GM23338 (cell line): ENCODE data around the gene CHD5.

Experiments
- CTCF ChIP-seq, 2 experiments: fragments of 200-600 bp in 1 of 2; sonication (generic) in 1 of 2; conservative IDR thresholded peaks; 2 replicates each; pipeline versions ENCODE4 v1.5.1 to v1.6.1; 2016 to 2017; ENCODE audit warnings: antibody characterized with exemption in 2 of 2, low read depth in 2 of 2, mild to moderate bottlenecking in 2 of 2, moderate library complexity in 1 of 2
- ETS1 ChIP-seq: IDR thresholded peaks from 2 replicates; pipeline ENCODE4 v1.6.1; 2016; ENCODE audit warnings: antibody characterized with exemption
- EZH2 ChIP-seq: fragments of 200-600 bp; sonication (generic); IDR thresholded peaks from one replicate; pipeline ENCODE4 v1.8.0; 2017; ENCODE audit warnings: antibody characterized with exemption, mild to moderate bottlenecking, low read depth; ENCODE audit not compliant: unreplicated experiment
- EZH2phosphoT487 ChIP-seq: fragments of 200-600 bp; sonication (generic); IDR thresholded peaks from one replicate; pipeline ENCODE4 v1.8.1; 2018; ENCODE audit warnings: antibody characterized with exemption; ENCODE audit not compliant: unreplicated experiment
- JUNB ChIP-seq: IDR thresholded peaks from one replicate; pipeline ENCODE4 v1.6.1; 2016; ENCODE audit warnings: antibody characterized with exemption; ENCODE audit not compliant: unreplicated experiment
- NANOG ChIP-seq: IDR thresholded peaks from 2 replicates; pipeline ENCODE4 v1.6.1; 2016; ENCODE audit warnings: antibody characterized with exemption, borderline replicate concordance
- POLR2AphosphoS5 ChIP-seq: IDR thresholded peaks from 2 replicates; pipeline ENCODE4 v1.6.1; 2016; ENCODE audit warnings: antibody characterized with exemption, low read depth
- REST ChIP-seq: IDR thresholded peaks from one replicate; pipeline ENCODE4 v1.6.1; 2018; ENCODE audit warnings: antibody characterized with exemption; ENCODE audit not compliant: unreplicated experiment
- STAT1 ChIP-seq: IDR thresholded peaks from one replicate; pipeline ENCODE4 v1.6.1; 2016; ENCODE audit warnings: antibody characterized with exemption; ENCODE audit not compliant: unreplicated experiment
- ZNF114 ChIP-seq: fragments of 250-450 bp; sonication (Bioruptor Pico); IDR thresholded peaks from 2 replicates; pipeline ENCODE4 v1.5.0; 2020; ENCODE audit warnings: mild to moderate bottlenecking, moderate library complexity
- ZNF331 ChIP-seq: fragments of 250-450 bp; sonication (Bioruptor Pico); IDR thresholded peaks from 2 replicates; pipeline ENCODE4 v1.5.0; 2020; ENCODE audit warnings: low read depth, mild to moderate bottlenecking, moderate library complexity

GRCh38 chr1:6224718-6225117, 44.6 kb upstream of the CHD5 start:
- TF ChIP-seq ETS1 (no peak), CTCF (conservative IDR thresholded peaks at IDR 0.05; ENCODE audit: low read depth in 2 of 2) (no peak; a peak in 1 of 4 replicates), EZH2phosphoT487 (no peak), POLR2AphosphoS5 (no peak), REST (no peak), EZH2 (no peak), JUNB (no peak), ZNF114 (CRISPR knock-in tag) (no peak), STAT1 (no peak), ZNF331 (CRISPR knock-in tag) (no peak), NANOG (no peak)
